ENCODE data around the gene SH3GL3.

Gene SH3GL3

GRCh38 chr15:83656192-83656591, 209.1 kb downstream of the SH3GL3 start (continued):
- TF ChIP-seq, protein P1, sequence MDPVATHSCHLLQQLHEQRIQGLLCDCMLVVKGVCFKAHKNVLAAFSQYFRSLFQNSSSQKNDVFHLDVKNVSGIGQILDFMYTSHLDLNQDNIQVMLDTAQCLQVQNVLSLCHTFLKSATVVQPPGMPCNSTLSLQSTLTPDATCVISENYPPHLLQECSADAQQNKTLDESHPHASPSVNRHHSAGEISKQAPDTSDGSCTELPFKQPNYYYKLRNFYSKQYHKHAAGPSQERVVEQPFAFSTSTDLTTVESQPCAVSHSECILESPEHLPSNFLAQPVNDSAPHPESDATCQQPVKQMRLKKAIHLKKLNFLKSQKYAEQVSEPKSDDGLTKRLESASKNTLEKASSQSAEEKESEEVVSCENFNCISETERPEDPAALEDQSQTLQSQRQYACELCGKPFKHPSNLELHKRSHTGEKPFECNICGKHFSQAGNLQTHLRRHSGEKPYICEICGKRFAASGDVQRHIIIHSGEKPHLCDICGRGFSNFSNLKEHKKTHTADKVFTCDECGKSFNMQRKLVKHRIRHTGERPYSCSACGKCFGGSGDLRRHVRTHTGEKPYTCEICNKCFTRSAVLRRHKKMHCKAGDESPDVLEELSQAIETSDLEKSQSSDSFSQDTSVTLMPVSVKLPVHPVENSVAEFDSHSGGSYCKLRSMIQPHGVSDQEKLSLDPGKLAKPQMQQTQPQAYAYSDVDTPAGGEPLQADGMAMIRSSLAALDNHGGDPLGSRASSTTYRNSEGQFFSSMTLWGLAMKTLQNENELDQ (tag by site-specific recombination; IDR thresholded peaks at IDR 0.05; ENCODE audit: low read depth) = no peak
- TF ChIP-seq SALL2 (tag by site-specific recombination; IDR thresholded peaks at IDR 0.05; ENCODE audit: borderline replicate concordance) (no peak), ZNF488 (tag by site-specific recombination; IDR thresholded peaks at IDR 0.05) (no peak), ZNF639 (tag by site-specific recombination; IDR thresholded peaks at IDR 0.05) (no peak)

DNA sequence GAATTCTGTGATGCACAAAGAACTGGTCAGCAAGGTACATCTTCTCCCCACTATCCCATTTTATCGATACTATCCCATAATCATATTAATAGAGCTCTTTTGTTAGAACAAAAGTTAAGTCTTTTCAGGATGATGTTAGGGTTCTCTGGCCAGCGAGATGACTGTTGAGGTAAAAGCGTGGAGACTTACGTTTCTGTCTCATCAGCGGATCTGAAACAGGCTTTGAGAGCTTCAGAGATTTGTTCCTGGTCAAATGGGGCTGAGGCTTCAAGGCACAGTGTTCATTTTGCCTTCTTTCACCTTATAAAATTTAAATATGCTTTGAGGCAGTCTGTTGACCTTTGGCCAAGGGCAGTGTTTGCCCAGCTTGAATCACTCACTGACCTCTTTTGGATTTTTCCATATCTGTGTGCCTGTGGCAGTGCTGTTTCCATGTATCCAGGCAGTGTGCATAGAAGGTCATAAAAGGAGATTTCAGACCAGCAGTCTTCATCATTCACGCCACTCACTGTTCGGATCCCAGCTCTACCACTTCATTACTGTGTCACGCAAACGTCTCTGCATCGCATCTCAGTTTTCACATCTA, 209.9 kb downstream of the SH3GL3 start:
- Histone ChIP-seq H3K4me3 (ENCODE audit: low read depth, low read length) (no peak overlapping the region), H3K9me3 (ENCODE audit: control insufficient read depth, insufficient read depth, low read depth, low read length) (no peaks in the 10 kb centered on the region), H3K36me3 (ENCODE audit: control insufficient read depth in 2 of 2, insufficient read depth in 1 of 2, low read length in 2 of 2) (no peaks in the 10 kb centered on the region), H3K4me1 (ENCODE audit: control insufficient read depth, insufficient read depth, low read length) (peaks cover 3% of the 10 kb centered on the region; the same call in 1 of the 2 replicates), H3K27ac (ENCODE audit: extremely low read depth, low read depth, low read length) (no peak overlapping the region)
- TF ChIP-seq, protein P2, sequence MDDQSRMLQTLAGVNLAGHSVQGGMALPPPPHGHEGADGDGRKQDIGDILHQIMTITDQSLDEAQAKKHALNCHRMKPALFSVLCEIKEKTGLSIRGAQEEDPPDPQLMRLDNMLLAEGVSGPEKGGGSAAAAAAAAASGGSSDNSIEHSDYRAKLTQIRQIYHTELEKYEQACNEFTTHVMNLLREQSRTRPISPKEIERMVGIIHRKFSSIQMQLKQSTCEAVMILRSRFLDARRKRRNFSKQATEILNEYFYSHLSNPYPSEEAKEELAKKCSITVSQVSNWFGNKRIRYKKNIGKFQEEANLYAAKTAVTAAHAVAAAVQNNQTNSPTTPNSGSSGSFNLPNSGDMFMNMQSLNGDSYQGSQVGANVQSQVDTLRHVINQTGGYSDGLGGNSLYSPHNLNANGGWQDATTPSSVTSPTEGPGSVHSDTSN (CRISPR knock-in tag; IDR thresholded peaks at IDR 0.05) = no peak
- TF ChIP-seq SETDB1 (IDR thresholded peaks at IDR 0.05; ENCODE audit: insufficient read length, low read length) = no peak
- CTCF ChIA-PET = interaction anchor here (0.6 to 2.7 kb wide), 9 partner anchors 13 to 378 kb away, joined by 3 to 11 read pairs (median 4); no protein-coding TSS in a partner anchor
- POLR2A ChIA-PET = interaction anchor here (0.6 kb wide), 1 partner anchor 367 kb away, joined by 3 read pairs; no protein-coding TSS in a partner anchor

GRCh38 chr15:83657549-83657948, 210.4 kb downstream of the SH3GL3 start:
- TF ChIP-seq MYNN (tag by site-specific recombination; IDR thresholded peaks at IDR 0.05; ENCODE audit: borderline replicate concordance) (no peak), ZFHX2 (tag by site-specific recombination; conservative IDR thresholded peaks at IDR 0.05) (peak; percentile 24; the same call in 1 of the 2 replicates)
- TF ChIP-seq, protein P3, sequence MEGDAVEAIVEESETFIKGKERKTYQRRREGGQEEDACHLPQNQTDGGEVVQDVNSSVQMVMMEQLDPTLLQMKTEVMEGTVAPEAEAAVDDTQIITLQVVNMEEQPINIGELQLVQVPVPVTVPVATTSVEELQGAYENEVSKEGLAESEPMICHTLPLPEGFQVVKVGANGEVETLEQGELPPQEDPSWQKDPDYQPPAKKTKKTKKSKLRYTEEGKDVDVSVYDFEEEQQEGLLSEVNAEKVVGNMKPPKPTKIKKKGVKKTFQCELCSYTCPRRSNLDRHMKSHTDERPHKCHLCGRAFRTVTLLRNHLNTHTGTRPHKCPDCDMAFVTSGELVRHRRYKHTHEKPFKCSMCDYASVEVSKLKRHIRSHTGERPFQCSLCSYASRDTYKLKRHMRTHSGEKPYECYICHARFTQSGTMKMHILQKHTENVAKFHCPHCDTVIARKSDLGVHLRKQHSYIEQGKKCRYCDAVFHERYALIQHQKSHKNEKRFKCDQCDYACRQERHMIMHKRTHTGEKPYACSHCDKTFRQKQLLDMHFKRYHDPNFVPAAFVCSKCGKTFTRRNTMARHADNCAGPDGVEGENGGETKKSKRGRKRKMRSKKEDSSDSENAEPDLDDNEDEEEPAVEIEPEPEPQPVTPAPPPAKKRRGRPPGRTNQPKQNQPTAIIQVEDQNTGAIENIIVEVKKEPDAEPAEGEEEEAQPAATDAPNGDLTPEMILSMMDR (tag by site-specific recombination; IDR thresholded peaks at IDR 0.05) = peak; percentile 22; the same call in 1 of the 2 replicates
- Histone ChIP-seq H3K9me3 (ENCODE audit: control insufficient read depth, insufficient read depth, low read depth, low read length) (no peaks in the 10 kb centered on the region), H3K4me3 (ENCODE audit: low read depth, low read length) (no peak overlapping the region), H3K36me3 (ENCODE audit: control insufficient read depth in 2 of 2, insufficient read depth in 1 of 2, low read length in 2 of 2) (no peaks in the 10 kb centered on the region), H3K27ac (ENCODE audit: extremely low read depth, low read depth, low read length) (no peak overlapping the region), H3K4me1 (ENCODE audit: control insufficient read depth, insufficient read depth, low read length) (peaks cover 3% of the 10 kb centered on the region; the same call in 1 of the 2 replicates)
- ChIA-PET POLR2A (no interaction called here), CTCF (interaction anchor here (0.6 to 2.7 kb wide), 13 partner anchors 13 to 377 kb away, joined by 3 to 11 read pairs (median 4); no protein-coding TSS in a partner anchor)
